GM23248 (cell line): ENCODE results near the gene KDM5A.

Experiments
- EZH2 ChIP-seq: fragments of 200-600 bp; sonication (generic); IDR thresholded peaks from 2 replicates; pipeline ENCODE4 v1.6.1; 2018; ENCODE audit warnings: antibody characterized with exemption, mild to moderate bottlenecking; ENCODE audit not compliant: insufficient read depth, poor library complexity, severe bottlenecking
- EZH2phosphoT487 ChIP-seq: fragments of 200-600 bp; sonication (generic); IDR thresholded peaks from 2 replicates; pipeline ENCODE4 v1.6.1; 2018; ENCODE audit warnings: antibody characterized with exemption, moderate library complexity, mild to moderate bottlenecking, low read depth; ENCODE audit not compliant: insufficient read depth

DNA sequence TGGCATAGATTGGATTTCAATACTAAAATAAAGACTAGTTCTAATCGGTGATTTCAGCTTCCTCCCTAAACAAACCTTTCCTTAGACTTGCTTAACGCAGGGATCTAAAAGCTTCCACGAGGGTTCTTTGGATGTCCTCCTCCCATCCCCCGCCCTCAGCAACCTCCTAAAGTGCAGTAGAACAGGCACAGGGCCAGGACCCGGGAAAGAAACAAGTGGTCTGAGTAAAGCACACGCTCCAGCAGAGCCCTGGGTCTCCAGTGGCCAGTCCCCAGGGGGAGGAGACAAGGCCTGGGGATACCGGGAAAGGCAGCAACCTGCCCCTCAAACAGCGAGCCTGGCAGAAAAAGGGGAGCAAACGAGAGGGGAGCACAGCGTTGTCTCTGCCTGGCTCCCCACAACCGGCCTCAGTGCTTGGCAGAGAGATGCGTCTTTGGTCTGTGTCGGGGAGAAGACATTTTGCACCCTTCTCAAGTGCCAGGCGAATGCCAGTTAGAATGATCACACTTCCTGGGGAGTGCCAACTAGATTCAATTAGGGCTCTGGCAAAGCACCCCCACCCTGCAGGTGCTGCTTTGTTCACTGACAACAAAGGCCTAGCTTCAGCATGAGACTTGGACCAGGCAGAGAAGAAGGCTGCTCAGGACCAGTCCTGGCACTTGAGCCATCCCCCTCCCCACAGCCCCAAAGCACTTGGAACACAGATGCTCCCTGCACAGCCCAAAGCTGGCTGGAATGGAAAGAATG, 158.0 kb downstream of the KDM5A start:
- TF ChIP-seq EZH2 (no peak), EZH2phosphoT487 (no peak)
